NCI-H1105 treated with DMSO at 0.1 percent for 48 hours (cell line): ENCODE data around the gene LACTBL1.
"Not testable (repeated sequence)": the region's sequence is repeated elsewhere in the genome, so short reads cannot be mapped to it uniquely, and the experiment has no call there.

Experiments
- DNase-seq: peaks from one replicate; lab custom pipeline; 2025; lab: John Stamatoyannopoulos, UW

Gene LACTBL1

DNA sequence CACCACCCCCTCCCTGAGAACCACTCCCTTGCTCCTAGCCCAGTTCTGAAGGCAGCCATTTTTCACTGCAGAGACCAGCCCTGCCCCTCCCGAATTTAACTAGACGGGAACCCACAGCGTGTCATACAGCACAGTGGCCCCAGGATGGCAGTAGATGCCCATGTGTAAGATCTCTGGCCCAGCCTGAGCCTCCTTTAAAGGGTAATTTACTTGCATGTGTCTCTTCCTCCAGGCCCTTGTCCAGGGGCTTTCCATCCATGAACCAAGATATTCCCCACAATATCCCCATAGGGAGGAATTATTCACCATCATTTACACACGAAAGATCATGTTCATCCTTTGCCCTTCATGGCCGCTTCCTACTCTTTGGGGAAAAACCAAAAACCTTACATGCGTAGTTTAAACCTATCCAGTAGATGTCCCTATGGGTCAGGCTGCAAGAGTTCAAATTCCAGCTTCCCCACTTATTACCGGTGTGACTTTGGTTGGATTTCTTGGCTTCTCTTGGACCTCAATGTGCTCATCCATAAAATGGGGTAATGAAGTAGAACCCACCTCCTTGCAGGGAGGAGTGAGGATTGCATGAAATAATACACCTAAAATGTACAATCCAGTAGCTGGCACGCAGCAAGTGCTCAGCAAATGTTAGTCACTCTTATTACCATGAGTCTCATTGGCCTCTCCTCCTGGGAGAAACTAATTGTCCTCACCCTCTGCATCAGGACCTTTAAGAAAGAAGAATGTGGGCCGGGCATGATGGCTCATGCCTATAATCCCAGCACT is 4.0 kb upstream of the LACTBL1 start:
- DNase-seq = peak; percentile 78

DNA sequence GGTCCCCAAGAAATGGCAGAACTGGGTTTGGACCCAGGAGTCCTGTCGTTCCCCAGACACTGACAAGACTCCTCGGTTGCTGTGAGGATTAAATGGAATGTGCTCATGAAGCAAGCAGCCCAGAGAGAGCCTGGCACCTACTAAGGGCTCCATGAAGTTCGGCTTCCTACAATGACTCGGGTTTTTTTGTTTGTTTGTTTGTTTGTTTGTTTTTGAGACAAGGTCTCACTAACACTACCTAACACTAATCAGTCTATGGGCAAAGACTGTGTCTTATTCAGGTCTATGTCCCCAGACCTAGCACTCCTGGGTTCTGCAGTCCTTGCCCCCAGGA is 3.4 kb upstream of the LACTBL1 start:
- no peak for DNase-seq

DNA sequence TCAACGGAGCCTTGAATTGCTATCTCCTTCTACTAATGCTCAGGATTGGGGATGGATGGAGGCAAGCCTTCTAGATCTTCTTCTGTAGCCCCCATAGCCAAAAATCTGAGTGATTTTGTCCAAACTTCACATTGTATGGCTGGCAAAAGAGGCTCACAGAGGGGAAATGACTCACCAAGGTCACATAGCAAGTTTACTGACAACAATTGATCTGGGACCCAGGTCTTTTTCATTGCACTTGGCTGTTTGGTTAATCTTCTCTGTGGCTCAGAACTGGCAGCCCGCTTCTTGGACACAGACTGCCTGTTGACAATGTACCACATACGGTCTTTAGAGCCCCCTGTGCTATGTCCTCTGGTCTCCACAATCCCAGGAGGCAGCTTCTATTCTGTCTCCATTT is 3.0 kb upstream of the LACTBL1 start:
- no peak for DNase-seq

DNA sequence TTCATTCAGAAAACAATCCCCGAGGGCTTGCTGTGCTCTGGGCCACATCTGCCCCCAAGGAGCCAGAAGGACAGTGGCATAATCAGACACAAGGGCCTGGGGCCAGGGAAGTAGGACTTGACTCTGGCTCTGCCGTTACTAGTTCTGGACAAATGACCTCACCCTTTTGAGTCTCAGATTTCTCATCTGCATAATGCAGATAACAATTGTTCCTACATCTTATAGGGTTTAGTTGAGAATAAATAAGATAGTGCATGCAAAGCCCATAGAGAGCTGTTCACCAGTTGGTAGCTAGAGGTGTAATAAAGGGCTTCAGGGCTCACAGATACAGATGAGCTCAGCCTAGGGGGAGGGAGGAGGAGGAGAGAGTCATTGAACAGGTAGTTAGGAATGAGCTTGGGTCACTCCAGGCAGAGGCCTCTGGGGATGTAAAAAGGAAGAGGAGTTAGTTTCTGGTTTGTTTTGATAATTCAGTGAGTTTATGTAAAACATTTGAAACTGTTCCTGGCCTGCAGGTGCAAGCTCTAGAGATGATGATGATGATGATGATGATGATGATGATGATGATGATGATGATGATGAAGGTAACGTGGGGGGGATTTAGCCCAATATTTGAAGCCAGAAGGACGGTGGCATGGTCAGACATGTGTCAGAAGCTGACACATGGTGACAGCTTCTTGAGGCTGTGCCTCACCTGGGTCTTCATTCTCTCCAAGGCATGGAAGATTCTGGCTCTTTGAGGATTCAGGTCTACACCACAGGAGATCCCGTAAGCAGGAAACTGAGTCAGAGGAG is 858 bp downstream of the LACTBL1 start:
- no peak for DNase-seq

DNA sequence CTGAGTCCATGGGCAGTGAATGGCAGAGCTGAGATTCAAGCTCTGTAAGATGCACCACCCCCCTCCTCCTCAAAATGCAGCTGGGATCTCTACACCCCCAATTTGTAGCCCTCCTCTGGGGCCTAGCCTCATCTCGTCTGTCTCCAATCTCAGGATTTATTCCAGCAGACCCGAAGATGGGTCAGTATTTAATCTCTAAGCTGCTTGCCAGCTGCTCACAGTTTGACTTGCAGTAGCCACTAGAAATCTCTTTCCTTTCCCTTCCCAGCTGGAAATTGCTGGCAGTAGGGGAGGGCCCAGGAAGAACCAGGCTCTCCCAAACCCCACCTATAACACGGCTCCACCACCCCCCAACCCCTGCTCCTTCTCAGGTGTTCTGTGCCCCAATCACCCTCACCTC is 1.5 kb downstream of the LACTBL1 start:
- DNase-seq = no peak

DNA sequence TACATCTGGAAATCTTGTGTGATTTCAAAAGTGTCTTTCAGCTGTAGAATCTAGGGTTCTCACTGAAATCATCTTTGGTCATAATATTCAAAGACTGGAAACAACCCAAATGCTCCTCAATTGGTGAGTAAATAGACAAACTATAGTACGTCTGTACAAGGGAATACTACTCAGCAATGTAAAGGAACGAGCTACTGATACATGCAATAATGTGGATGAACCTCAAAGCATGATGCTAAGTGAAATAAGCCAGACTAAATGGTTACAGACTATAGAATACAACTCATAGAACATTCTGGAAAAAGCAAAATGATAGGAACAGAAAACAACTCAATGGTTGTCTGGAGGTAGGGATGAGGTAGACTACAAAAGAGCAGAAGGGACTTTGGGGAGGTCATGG is 2.6 kb downstream of the LACTBL1 start:
- no peak for DNase-seq

DNA sequence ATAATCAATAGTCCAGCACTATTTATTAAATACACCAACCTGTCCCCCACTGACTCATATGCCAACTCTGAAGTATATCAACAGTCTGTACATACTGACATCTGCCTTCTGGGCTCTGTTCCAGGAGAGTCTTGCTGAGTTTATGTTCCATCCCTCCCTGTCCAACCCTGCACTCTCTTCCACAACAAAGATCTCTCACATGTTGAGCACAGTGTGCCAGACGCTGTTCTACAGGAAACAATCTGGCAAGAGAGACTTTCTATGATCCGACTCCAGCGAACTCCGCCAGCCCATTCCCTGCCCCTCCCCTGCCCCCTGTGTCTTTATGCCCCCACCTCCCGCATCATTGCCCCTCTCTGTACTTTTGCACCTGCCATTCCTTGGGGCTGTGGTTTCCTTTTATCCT is 3.4 kb downstream of the LACTBL1 start:
- DNase-seq = peak; percentile 98

DNA sequence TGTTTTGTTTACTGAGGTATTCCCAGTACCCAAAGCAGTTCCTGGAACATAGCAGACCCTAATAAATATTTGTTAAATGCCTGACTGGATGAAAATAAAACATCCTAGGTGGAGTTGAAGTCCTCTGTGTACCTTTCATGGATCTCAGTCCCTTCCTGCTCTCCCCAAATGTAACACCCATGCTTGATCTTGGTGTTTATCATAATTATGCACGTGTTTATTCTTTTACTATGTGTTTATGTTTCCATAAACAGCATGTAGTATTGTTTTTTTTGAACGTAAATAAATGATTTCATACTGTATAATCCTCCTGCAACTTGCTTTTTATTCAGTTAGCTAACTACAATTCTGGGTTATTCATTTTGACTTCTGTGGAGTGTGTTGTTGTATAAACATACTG is 4.8 kb downstream of the LACTBL1 start:
- no peak for DNase-seq

DNA sequence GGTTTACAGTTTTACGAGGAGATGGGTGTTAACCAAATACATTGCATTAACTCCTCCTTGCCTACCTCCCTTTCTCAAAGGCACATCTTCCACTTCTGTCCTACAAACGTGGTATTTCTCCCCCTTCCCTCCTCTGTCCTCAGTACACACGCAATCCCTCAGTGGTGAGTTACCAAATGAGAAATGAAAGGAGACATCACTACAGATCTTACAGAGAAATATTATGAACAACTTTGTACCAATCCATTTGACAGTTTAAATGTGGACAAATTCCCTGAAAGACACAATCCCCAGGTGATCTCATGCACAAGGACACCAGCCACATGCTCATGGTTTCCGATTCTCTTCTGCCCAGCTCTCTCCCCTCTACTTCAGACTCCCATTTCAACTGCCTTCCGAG is 6.4 kb downstream of the LACTBL1 start:
- DNase-seq = no peak

DNA sequence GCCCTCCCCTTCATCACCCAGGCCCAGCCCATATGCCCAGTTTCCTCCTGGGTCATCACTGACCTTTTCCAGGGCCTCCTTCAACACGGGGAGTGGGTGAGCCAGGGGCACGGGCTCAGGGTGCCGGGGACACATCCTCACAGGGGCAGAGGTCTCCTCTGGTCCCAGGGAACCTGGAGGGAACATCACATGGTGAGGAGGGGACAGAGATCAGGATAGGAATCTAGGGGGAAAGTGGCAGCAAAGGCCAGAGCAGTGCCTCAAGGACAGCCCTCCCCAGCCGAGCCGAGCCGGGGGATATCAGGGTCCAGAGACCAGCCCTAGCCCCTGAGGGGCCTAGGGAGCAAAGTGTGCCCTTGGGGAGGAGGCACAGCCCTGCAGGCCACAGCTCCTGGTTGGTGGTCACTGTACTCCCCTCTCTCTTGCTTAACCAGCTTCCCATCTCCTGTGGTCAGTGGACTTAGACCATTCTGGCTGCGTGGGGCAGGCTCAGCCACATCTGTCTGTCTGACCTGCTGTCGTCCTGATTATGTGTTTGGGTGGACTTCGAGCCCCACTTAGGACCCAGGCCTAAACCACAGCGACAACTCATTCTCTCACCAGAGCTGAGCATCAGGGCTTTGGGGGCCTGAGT is 9.5 kb downstream of the LACTBL1 start:
- DNase-seq = no peak

DNA sequence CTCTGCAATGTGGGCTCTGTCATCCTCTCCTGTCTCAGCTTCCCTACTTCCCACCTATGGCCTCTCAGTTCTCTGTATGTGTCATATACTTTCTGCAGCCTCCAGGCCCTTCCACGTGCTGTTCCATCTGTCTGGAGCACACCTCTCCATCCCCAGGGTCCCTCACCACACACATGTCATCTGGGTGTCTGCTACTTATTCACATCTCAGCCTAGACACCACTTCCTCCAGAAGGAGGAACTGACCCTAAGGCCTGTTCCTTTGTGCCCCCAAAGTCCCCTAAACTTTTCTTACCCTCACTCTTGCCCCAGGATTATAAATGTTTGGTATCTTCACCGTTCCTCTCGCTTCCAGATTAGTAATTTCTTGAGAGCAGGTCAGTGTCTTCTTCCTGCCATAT is 10.1 kb downstream of the LACTBL1 start:
- DNase-seq = no peak

DNA sequence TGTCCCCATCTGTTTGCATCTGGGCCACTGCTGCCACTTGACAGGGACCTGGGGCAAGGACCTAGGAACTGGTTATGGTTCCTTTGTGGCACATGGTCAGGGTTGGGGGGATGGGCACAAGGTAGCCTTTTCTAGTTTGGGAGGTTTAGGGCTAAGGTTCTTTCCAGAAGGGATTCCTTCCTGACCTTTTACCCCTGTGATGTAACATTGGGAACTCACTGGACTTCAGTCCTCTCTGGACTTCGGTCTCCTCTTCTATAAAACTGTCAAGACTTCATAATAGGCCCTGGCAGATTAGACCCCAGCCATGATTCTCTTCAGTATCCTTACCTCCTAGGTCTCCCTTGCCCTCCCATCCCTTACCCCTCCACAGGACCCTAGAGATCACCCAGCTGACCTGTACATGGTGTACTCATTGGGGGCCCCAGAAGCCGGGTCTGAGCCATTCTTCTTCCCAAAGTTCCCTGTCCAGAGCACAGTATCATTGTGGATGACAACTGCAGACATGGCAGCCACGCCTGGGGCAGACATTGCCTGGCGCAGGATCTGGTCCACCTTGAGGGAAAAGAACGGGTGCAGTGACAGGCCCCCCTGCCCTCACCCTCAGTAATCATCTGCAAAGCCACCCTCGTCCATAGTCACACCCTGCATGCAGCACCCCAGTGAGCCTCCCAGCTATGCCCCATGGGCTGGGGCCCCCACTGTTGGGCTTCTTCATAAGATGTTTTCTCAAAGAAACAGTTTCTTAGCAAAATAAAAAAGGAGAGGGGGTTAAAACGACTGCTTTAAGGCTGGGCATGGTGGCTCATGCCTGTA is 12.9 kb downstream of the LACTBL1 start:
- no peak for DNase-seq

DNA sequence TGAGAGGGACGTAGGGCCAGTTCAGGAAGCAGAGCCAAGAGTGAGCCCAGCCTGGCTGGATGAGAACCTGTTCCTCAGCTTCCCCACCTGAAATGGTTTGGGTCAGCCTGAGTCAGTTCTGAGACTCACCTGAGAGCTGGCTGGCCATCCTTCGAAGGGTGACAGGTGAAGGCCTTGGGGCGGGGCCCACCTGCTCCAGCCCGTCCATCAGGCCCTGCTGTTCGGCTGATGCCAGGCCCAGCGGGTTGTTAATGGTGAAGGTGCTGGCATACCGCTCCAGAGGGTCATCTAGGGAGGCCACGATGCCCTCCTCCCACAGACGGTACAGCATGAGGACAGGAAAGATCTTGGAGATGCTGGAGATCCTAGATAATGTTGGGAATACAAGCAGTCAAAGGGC is 14.1 kb downstream of the LACTBL1 start:
- no peak for DNase-seq

DNA sequence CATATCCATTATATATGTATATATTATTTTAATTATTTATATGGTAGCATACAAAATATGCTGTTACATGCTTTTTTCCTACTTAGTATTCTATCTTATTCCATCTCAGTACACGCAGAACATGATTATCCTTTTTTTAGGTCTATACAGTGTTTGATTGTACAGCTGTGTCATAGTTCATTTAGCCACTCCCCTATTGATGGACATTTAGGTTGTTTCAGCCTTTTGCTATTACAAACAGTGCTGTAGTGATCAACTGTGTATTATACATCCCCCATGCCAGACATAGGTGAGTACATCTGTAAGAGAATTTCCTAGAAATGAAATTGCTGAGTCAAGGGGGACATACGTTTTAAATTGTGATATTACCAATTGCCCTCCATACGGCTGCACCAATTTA is 15.6 kb downstream of the LACTBL1 start:
- DNase-seq = no peak

DNA sequence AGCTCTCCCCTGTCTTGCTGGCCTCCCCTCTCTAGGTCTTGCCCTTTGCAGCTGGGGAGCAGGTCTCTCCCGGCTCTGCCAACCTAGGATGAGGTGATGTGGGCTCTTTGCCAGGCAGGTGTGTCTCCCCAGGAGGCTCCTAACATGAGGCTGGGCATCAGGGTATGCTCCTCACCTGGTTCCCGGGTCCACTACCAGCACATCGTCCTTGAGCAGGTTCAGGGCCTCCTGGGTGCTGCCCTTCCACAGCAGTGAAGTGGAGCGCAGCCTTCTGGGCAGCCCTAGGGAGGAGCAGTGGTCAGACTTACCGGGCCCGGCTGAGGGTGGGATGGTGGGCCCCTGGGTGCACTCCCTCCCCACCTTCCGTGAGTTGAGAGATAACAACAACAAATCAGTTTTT is 17.5 kb downstream of the LACTBL1 start:
- no peak for DNase-seq

DNA sequence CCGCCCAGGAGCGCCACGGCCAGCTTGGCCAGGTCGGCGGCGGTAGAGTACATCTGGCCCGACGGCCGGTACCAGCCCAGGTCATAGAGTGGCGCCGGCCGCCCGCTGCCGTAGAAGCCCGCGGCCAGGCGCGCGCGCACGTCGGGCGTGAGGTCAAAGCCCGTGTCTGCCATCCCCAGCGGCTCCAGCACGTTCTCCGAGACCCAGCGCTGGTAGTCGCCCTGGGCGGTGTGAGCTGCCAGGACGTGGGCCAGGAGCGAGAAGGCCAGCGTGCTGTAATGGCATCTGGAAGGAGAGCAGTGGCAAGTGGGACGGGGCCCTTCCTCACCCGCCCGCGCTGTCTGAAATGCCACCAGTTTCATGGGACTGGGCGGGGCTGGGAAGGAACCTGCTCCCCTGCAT is 18.9 kb downstream of the LACTBL1 start:
- no peak for DNase-seq

DNA sequence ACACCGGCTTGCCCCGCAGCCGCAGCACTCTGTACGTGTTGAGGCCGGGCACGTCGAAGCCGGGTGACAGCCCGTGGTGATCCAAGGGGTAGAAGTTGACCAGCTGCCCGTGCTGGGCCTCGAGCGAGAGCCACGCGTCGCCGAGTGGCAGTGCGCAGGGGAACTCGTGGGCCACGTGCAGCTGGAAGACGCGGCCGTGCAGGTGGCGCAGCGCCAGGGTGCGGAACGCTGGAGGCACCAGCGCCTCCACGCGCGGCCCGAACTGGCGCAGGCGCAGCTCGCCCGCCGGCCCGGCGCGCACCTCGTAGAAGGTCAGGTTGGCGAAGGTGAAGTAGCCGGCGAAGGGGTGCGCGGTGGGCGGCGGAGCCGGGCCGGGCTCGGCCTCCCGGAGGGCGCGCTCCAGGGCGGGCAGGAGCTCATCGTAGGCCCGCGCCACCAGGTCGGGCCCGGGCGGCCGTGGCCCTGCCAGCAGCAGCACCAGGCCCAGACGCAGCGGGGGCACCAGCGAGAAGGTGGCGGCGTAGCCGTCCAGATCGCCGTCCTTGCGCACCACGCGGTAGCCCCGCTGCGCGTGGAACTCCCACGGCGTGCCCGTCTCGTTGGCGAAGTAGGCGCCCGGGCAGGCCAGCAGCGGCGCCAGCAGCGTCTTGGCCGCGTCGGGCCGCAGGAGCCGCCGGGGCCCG is 19.5 kb downstream of the LACTBL1 start:
- no peak for DNase-seq

DNA sequence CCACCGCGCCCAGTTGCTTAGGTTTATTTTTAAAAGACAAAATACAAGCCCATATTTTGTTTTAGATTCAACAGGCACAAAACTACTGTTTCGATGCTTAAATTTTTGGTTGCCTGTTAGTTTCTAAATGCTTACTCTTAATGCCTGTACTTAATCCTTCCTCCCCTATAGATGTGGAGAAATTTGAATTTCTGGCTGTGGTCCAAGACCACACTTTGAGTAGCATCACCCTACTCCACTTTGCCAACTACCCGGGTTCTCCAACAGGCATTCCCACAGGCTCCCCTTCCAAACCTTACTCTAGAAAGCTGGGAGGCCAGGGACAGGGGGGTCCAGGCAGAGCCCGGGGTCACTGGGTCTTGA is 20.0 kb downstream of the LACTBL1 start:
- DNase-seq = no peak

DNA sequence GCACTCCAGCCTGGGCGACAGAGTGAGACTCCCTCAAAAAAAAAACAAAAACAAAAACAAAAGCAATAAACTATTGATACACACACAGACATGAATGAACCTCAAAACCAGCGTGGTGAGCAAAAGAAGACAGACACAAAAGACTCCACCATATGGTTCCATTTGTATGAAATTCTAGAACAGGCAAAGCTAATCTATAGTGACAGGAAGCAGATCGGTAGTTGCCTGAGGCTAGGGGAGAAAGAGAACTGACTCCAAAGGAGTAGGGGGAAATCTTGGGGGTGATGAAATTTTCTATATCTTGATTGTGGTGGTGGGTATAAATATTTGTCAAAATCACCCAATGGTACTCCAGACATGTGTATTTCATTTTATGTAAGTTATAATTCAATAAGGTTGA is 20.9 kb downstream of the LACTBL1 start:
- DNase-seq = no peak

DNA sequence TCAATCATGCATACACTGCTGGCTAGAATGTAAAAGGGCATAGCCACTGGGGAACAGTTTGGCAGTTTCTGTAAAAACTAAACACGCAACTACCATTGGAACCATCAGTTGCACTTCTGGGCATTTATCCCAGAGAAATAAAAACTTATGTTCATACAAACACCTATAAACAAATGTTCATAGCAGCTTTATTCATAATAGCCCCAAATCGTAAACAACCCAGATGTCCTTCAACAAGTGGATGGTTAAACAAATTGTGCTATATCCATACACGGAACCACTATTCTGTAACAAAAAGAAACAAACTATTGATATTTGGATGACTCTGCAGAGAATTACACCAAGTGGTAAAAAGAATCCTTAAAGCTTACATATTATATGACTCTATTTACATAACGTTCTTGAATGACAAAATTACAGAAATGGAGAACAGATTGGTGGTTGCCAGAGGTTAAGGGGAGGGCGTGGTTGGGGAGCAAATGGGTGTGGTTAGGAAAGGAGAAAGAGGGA is 22.8 kb downstream of the LACTBL1 start:
- peak; percentile 65 for DNase-seq

DNA sequence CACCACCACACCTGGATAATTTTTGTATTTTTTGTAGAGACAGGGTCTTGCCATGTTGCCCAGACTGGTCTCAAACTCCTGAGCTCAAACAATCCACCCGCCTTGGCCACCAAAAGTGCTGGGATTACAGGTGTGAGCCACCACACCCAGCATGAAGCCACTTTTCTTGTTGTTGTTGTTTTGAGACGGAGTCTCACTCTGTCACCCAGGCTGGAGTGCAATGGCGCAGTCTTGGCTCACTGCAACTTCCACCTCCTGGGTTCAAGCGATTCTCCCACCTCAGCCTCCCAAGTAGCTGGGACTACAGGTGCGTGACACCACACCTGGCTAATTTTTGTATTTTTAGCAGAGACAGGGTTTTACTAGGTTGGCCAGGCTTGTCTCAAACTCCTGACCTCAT is 27.5 kb downstream of the LACTBL1 start:
- DNase-seq = not testable (repeated sequence)
